ENCODE measurements around the gene CFAP251. TPM values are rescaled to one million over a fixed set of nuclear protein-coding genes. Genes with fewer than 3 reads are reported as not detected.
"Not testable (repeated sequence)": the region's sequence is repeated elsewhere in the genome, so short reads cannot be mapped to it uniquely, and the experiment has no call there.

CFAP251 gene, protein sequence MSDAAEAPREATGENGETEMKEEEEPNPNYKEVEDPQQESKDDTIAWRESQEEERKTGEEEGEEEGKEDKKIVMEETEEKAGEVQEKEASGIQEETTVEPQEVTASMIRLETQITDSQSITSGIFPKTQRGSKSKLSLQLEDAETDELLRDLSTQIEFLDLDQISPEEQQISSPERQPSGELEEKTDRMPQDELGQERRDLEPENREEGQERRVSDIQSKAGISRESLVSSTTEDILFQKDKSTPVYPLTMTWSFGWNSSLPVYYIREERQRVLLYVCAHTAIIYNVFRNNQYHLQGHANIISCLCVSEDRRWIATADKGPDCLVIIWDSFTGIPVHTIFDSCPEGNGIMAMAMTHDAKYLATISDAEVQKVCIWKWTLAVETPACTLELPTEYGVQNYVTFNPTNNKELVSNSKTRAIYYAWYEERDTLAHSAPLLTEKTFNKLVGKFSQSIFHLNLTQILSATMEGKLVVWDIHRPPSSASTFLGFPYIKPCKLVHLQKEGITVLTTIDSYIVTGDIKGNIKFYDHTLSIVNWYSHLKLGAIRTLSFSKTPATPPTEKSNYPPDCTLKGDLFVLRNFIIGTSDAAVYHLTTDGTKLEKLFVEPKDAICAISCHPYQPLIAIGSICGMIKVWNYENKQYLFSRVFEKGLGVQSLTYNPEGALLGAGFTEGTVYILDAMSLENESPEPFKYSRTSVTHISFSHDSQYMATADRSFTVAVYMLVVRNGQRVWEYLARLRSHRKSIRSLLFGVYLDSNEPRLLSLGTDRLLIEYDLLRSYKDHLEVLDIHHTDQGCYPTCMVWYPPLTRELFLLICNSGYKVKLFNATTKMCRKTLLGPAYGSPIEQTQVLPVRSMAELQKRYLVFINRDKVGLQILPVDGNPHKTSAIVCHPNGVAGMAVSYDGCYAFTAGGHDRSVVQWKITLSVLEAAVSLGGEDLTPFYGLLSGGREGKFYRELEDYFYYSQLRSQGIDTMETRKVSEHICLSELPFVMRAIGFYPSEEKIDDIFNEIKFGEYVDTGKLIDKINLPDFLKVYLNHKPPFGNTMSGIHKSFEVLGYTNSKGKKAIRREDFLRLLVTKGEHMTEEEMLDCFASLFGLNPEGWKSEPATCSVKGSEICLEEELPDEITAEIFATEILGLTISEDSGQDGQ
- 0.65 TPM for total RNA-seq
- long read RNA-seq, partial matches to known transcripts = 0 of 3 reads
- long read RNA-seq, other reads (novel, unspliced or antisense) = 3 of 3 reads

DNA sequence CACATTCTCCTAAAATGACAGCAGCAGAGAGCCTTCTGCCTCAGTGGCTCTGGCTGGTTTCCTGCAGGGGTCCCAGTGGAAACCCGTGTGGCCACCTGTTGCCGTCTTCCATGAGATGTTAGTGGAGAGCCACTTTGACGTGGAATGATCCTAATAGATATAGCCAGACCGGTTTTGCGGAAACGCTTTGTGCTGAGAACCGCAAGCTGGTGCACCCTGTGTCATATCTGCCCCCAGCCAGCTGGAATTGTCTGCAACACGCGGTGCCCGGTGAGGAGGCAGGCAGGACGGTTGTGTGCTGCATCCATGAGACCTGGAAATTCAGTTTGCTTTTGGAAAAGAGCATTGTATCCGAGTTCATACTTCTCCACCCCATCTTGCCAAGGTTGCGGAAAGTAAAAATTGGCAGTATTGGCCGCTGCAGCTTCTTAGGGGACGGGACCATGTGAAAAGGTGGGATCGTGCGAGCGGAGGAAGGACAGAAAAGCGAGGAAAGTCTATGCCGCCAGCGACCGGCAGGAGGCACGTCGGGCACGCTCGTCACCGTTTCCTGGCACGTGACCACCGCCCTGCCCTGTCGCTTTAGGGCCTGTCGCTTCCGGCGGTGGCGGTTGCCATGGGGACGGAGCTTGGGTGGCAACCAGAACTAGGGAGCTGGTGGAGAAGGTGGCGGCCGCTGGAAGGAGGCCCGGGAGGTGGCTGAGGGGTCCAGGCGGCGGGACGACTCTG is at the start of gene CFAP251:
TSS of gene CFAP251 (plus strand) at position 643 of the 729 bp plus-strand sequence. CDS start 2,714 bp downstream, outside the sequence.
- intact Hi-C loops (cut with DNase I) = no loop called here
- peak; percentile 98 for DNase-seq
- ATAC-seq (ENCODE audit: poor library complexity) = peak; percentile 98

DNA sequence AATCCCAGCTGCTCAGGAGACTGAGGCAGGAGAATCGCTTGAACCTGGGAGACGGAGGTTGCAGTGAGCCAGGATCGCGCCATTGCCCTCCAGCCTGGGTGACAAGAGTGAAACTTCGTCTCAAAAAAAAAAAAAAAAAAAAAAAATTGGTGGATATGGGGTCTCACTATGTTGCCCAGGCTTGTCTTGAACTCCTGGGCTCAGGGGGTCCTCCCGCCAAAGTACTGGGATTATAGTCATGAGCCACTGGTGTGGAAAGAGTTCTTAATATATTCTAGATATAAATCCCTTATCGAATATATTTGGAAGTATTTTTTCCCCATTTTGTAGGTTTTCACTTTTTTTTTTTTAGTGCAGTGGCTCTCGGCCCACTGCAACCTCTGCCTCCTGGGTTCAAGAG is 49.2 kb upstream of the CFAP251 start:
- intact Hi-C loops (cut with DNase I); DNase-seq: not testable (repeated sequence)

DNA sequence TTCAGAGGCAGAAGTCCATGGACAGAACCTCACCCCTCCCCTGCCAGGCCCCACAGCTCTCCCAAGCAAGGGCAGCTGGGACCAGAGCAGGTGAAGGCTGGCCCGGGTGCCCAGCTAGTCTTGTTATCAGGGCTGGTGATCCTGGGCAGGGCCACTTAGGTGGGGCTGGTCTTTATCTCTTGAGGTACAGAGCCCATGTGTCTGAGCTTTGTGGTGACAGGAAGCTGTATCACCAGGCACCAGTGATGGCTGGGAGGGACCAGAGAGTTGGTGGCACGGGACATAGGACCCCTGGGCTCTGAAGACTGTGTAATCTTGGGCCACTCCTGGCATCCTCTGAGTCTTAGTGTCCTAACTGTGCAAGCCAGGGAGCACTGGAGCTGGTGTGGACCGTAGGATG is 46.9 kb upstream of the CFAP251 start:
- ATAC-seq (ENCODE audit: poor library complexity) (no peak), DNase-seq (no peak)

More for the DNA sequence above, 49.2 kb upstream of the CFAP251 start:
- ATAC-seq (ENCODE audit: poor library complexity) = not testable (repeated sequence)

DNA sequence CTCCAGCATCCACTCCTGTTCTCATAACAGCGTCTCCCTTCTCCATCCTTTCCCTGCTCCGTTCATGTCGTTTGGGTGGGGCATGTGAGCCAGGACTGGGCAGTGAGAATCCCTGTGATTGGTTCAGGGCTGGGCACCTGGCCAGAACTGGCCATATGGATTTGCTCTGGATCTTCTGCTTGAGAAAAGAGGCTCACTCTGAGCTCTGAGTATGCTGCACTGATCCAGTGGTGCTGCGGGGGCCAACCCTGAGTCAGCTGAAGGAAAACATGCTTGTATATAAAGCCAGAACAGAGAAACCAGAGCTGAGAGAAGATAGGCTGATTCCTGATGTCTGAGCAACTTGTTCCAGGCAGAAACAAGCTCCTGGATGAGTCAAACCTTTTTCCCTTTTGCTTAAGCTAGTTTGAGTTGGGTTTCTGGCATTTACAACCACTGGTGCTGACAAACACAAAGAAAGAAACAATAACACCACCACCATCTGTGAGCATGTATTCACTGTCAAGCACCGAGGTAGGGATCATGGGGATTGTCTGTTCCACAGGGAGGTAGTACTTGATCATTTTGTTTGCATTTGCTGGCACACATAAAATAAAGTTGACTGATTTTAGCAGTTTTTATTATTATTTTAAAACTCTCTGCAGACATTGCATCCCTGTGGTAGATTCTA is 45.7 kb upstream of the CFAP251 start:
- intact Hi-C loops (cut with DNase I) = no loop called here
- DNase-seq (peak; percentile 59), ATAC-seq (ENCODE audit: poor library complexity) (peak; percentile 36)

More for the DNA sequence above, 46.9 kb upstream of the CFAP251 start:
- intact Hi-C loops (cut with DNase I) = no loop called here

DNA sequence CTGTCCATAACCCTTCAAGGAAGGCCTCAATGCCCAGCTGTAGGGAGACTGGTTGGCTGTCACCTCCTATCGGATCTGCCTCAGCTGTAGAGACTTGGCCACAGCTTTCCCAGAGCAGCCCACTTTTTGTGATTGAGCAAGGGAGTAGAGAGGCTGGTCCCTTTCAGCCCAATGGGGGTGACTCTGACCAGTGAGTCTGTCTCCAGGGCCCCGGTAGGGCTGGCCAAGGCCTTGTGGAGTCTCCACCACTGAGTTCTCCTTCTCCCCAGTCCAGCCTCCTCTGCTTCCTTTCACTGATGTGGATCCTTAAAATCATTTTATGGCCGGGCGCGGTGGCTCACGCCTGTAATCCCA is 45.2 kb upstream of the CFAP251 start:
- intact Hi-C loops (cut with DNase I) = no loop called here
- ATAC-seq (ENCODE audit: poor library complexity) (no peak), DNase-seq (peak; percentile 49)

DNA sequence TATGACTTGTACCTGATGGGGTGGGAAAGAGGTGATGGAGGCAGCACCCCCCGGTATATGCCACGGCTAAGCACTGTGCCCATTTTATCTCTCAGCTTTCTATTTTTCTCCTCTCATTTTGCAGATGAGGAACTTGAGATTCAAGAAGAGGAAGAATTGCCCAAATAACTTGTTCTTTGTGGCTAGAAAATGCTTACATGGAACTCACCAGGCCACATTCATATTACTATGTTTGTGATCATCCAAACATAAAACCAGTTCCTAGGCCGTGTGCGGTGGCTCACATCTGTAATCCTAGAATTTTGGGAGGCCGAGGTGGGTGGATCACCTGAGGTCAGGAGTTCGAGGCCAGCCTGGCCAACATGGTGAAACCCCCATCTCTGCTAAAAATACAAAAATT is 44.3 kb upstream of the CFAP251 start:
- DNase-seq (no peak), ATAC-seq (ENCODE audit: poor library complexity) (peak; percentile 12)
- intact Hi-C loops (cut with DNase I) = no loop called here

DNA sequence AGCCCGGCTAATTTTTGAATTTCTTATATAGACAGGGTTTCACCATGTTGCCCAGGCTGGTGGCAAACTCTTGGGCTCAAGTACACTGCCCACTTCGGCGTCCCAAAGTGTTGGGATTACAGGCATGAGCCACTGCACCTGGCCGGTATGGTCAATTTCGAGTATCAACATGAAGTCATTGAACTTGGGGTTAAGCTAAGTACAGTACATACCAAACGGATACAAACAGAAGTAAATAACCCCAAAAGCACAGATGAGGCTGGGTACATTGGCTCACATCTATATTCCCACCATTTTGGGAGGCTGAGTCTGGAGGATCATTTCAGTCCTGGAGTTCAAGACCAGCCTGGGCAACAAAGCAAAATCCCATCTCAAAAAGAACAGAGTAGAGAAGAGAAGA is 42.8 kb upstream of the CFAP251 start:
- intact Hi-C loops (cut with DNase I) = no loop called here
- no peak for DNase-seq
- ATAC-seq (ENCODE audit: poor library complexity) = no peak

DNA sequence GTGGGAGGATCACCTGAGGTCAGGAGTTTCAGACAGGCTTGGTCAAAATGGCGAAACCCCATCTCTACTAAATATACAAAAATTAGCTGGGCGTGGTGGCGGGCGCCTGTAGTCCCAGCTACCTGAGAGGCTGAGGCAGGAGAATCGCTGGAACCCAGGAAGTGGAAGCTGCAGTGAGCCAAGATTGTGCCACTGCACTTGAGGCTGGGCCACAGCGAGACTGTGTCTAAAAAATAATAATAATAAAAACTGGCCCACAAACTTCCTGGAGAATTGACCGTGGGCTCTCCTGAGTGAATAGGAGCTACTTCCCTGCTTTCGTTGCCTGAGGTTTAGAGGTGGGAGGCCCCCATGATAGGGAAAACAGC is 42.3 kb upstream of the CFAP251 start:
- DNase-seq; intact Hi-C loops (cut with DNase I); ATAC-seq (ENCODE audit: poor library complexity): not testable (repeated sequence)

DNA sequence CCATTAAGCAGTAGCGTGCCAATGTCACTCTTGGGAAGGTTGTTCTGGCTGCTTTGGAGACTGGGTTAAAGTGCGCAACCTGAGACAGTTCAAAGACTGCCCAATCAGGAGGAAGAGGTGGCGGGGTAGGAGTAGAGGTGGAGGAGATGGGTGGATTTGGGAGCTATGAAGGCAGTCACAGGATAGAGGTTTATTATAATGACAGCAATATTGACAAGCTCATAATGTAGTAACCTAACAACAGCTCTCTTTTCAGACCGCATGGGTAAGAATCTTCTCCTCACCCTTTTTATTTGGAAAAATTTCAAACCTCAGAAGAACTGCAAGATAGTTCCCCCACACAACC is 35.1 kb upstream of the CFAP251 start:
- intact Hi-C loops (cut with DNase I) = no loop called here
- peak; percentile 15 for ATAC-seq (ENCODE audit: poor library complexity)
- DNase-seq = no peak

DNA sequence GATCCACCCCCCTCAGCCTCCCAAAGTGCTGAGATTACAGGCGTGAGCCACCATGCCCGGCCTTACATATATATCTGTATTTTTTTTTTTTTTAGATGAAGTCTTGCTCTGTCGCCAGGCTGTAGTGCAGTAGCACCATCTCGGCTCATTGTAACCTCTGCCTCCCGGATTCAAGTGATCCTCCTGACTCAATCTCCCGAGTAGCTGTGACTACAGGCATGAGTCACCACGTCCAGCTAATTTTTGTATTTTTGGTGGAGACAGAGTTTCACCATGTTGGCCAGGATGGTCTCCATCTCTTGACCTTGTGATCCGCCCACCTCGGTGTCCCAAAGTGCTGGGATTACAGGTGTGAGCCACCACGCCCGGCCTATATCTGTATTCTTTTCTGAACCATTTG is 33.3 kb upstream of the CFAP251 start:
- intact Hi-C loops (cut with DNase I) = loop anchor here (5.0 kb wide), 2 partner anchors 88 to 188 kb away; no protein-coding TSS in a partner anchor
- not testable (repeated sequence) for DNase-seq; ATAC-seq (ENCODE audit: poor library complexity)

DNA sequence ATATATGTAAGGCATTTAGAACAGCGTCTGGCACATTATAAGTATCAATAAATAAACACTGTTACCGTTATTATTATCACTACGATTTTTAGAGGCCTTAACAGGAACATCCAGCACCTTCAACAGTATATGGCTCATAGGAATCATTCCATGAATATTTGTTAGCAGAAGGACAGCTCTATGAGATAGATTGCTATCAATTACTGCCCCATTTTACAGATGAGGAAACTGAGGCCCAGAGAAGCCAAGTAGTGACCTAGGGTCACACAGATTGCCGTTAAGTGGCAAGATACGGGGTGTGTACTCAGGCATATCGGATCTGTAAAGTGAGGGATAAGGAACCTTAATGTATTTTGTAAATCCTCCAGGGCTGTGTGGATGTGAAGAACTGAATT is 30.3 kb upstream of the CFAP251 start:
- intact Hi-C loops (cut with DNase I) = loop anchor here (5.0 kb wide), 2 partner anchors 91 to 191 kb away; no protein-coding TSS in a partner anchor
- no peak for ATAC-seq (ENCODE audit: poor library complexity)
- no peak for DNase-seq

DNA sequence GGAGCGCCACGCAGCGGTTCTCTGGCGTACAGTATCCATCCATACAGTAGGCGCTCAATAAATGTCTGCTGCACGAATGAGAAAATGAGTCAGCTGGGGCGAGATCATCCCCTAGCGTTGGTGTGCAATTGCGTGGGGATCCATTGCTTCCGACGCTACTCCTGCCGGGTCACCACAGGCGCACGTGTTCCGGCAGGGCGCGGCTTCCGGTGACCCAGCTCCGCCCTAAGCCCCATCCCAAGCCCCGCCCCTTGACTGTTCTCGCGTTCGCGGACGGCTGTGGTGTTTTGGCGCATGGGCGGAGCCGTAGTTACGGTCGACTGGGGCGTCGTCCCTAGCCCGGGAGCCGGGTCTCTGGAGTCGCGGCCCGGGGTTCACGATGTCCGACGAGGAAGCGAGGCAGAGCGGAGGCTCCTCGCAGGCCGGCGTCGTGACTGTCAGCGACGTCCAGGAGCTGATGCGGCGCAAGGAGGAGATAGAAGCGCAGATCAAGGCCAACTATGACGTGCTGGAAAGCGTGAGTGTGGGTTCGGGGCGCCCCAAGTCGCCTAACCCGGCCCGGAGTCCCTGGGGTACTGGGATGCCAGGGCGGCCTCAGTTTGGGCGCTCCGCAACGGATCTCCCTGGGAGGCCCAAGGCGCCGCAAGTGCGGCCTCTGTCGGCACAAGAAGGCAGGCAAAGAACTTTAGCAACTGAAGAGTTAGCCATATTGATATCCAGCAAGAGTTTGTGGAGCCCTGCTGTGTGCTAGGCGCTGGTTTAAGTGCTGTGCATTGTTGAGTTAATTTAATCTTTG is 29.7 kb upstream of the CFAP251 start, which contains the start of gene PSMD9:
TSS of gene PSMD9 (plus strand) at position 313 of the 796 bp plus-strand sequence. CDS start at position 380, 67 bp downstream.
- intact Hi-C loops (cut with DNase I) = loop anchor here (5.0 kb wide), 2 partner anchors 91 to 191 kb away; no protein-coding TSS in a partner anchor
- ATAC-seq (ENCODE audit: poor library complexity) (peak; percentile 99), DNase-seq (peak; percentile 99)

DNA sequence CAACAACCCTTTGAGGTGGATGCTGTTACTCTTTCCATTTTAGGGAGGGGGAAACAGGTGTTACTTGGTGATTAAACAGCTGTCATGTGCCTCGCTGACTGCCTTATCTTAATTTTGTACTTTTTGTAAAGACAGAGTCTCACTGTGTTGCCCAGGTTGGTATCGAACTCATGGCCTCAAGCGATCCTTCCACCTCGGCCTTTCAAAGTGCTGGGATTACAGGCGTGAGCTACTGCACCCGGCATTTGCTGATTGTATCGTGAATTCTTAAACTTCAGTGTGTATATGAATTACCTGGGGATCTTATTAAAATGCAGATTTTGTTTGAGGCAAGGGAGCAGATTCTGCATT is 29.1 kb upstream of the CFAP251 start:
- intact Hi-C loops (cut with DNase I) = loop anchor here (5.0 kb wide), 2 partner anchors 92 to 192 kb away; no protein-coding TSS in a partner anchor
- ATAC-seq (ENCODE audit: poor library complexity) = no peak

DNA sequence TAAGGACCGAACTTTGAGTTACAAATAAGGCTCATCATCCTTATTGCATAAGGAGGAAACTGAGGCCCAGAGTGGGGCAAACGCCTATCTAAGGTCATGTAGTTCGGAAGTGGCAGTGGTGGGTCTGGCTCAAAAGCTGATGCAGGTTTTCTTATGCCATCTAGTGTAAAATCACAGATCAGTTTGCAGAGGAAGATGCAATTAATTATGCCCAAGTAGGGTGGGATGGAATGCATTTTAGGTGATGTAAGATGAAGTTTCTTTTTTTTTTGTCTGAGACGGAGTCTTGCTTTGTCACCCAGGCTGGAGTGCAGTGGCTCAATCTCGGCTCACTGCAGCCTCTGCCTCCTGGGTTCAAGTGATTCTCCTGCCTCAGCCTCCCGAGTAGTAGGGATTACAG is 28.7 kb upstream of the CFAP251 start:
- not testable (repeated sequence) for ATAC-seq (ENCODE audit: poor library complexity); DNase-seq
- intact Hi-C loops (cut with DNase I) = loop anchor here (5.0 kb wide), 2 partner anchors 92 to 192 kb away; no protein-coding TSS in a partner anchor

More for the DNA sequence above, 29.1 kb upstream of the CFAP251 start:
- DNase-seq = no peak

DNA sequence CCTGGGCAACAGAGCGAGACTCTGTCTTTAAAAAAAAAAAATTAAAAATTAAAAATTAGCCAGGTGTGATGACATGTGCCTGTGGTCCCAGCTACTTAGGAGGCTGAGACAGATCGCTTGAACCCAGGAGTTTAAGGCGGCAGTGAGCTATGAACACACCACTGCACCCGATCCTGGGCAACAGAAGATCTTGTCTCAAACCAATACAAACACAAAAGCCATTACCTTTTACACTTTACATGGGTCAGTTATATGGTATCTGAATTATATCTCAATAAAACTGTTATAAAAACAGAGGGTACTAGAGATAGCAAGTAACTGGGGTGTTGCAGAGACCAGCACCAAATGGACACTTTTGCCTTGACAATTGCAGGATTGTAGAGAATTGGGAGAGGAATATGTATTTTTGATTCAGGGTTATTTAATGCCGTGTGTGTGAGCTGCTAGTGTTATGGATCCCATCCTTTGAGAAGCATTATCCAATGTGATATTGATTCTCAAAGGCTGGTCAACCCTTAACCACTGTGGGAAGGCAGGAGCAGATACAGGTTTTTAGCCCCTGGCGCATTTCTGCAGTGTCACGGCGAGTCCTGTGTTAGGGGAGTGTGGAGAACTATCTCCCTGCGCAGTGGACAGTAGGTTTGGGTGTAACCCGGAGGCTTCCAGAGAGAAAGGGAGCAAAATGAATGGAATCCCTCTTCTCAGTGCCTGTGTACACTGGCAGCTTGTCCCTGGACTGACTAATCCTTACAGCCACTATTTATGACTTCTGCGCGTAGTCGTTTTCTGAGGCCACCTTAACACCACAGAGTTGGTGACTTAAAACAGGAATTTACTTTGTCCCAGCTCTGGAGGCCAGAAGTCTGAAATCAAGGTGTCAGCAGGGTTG is 25.5 kb upstream of the CFAP251 start:
- intact Hi-C loops (cut with DNase I) = no loop called here

DNA sequence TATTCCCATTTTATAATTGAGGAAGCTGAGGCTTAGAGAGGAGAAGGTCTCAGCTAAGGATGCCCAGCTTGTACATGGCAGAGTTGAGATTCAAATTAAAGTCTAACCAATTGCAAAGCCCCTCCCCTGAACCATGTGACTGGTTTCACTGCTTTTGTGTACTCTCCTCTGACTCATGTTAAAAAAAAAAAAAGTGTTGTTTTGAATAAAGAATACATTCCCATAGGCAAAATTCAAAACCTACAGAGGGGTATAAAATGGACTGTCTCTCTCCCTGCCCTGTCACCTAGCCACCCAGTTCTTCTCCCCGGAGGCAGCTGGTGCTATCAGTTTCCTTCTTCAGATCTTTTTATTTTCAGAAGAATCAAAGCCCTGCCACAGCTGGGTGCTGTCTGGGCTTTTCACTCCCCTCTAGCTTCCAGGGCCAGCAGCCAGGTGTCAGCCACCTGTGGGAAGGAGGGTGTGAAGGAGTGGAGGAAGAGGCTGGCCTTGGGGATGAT is 24.4 kb upstream of the CFAP251 start:
- no peak for ATAC-seq (ENCODE audit: poor library complexity)
- DNase-seq = no peak
- intact Hi-C loops (cut with DNase I) = no loop called here

More for the DNA sequence above, 25.5 kb upstream of the CFAP251 start:
- DNase-seq = no peak
- no peak for ATAC-seq (ENCODE audit: poor library complexity)

Measured in Right ventricle myocardium superior (tissue), 1 donor.